Measurements from ENCODE around the gene ABCC1. TPM values are rescaled to one million over a fixed set of nuclear protein-coding genes. Genes with fewer than 3 reads are reported as not detected.
A peak's percentile ranks its signal among the peaks of the same experiment; 100 is the strongest.
"Not testable (repeated sequence)": the region's sequence is repeated elsewhere in the genome, so short reads cannot be mapped to it uniquely, and the experiment has no call there.

ABCC1 gene
- polyA plus RNA-seq, 3 donors, result 1.4 to 23.6 (median 3.0) TPM

DNA sequence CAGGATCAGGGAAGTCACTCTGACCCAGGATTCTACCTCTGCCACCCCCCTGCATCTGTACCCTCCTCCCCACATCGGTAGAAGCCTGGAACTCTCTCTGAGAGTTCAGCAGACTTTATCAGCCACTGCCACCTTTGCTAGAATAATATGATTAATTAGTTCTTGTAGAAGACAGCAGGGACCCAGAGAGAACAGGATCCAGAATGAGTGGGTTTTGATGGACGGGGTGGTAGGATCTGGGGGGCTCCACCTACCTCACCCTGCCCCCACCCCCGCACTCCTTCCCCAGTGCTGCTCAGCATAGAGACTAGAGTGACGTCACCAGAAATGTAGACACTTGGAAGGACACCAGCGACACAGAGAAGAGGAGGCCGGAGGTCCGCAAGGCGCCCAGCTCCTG, 240.4 kb downstream of the ABCC1 start:
- no peak overlapping the region for H3K4me3 Mint-ChIP-seq
- intact Hi-C loops (cut with micrococcal nuclease), result no loop called here
- H3K4me1 Mint-ChIP-seq, result peaks cover 6% of the 10 kb centered on the region
- Histone ChIP-seq H3K36me3 (replicated peaks in 1 of 2; ENCODE audit: control insufficient read depth in 1 of 2, insufficient read depth in 2 of 2, low read length in 2 of 2) (peaks cover 14 to 48% of the 10 kb centered on the region in 2 donors), H3K27ac (ENCODE audit: low read depth in 1 of 2, low read length in 2 of 2) (no peak overlapping the region), H4K20me1 (ENCODE audit: insufficient read depth, low read length) (no peaks in the 10 kb centered on the region), H3K4me3 (replicated peaks in 1 of 3; ENCODE audit: low read depth in 2 of 3, low read length in 3 of 3) (no peak overlapping the region), H3K4me1 (ENCODE audit: control insufficient read depth in 1 of 2, insufficient read depth in 2 of 2, low read length in 2 of 2) (no peaks in the 10 kb centered on the region), H3K27me3 (ENCODE audit: control insufficient read depth in 2 of 2, insufficient read depth in 2 of 2, low read length in 2 of 2) (no peaks in the 10 kb centered on the region), H3K79me2 (ENCODE audit: insufficient read depth, low read length) (no peaks in the 10 kb centered on the region), H3K4me2 (replicated peaks; ENCODE audit: extremely low read depth, low read length, poor library complexity, severe bottlenecking) (no peak overlapping the region), H2AFZ (ENCODE audit: insufficient read depth, low read depth, low read length, poor library complexity, severe bottlenecking) (no peak overlapping the region), H3K9me3 (replicated peaks in 1 of 2; ENCODE audit: control insufficient read depth in 1 of 2, insufficient read depth in 1 of 2, low read length in 2 of 2) (no peaks in the 10 kb centered on the region), H3K9ac (ENCODE audit: insufficient read depth, low read length, poor library complexity, severe bottlenecking) (no peak overlapping the region)
- H3K9me3 Mint-ChIP-seq, result no peaks in the 10 kb centered on the region
- DNase-seq, result no peak
- H3K27ac Mint-ChIP-seq, result no peak overlapping the region
- H3K36me3 Mint-ChIP-seq, result peaks cover 37 to 45% of the 10 kb centered on the region in 2 donors
- 94% methylated on average over 5 of the region's 8 CpGs for WGBS (ENCODE audit: insufficient coverage)
- peaks cover 0 to 2% (median 2%) of the 10 kb centered on the region in 3 donors for H3K27me3 Mint-ChIP-seq (ENCODE audit: low read depth in 3 of 3)
- no peak for TF ChIP-seq CTCF (IDR thresholded peaks at IDR 0.05)

DNA sequence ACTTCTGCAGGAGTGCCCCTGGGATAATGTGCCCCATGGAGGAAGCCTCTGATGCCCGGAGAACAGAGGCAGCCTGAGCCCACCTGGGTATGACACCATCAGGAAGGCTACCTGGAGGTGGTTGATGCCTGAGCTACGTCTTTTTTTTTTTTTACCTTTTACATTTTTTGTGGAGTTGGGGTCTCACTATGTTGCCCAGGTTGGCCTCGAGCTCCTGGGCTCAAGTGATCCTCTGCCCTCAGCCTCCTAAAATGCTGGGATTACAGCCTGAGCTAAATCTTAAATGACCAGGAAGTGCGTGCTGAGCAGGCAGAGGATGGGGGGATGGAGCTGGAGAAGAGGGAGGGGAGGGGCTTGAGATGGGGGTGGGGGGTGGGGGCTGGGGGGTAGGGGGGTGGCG, 241.1 kb downstream of the ABCC1 start:
- Histone ChIP-seq H3K36me3 (replicated peaks in 1 of 2; ENCODE audit: control insufficient read depth in 1 of 2, insufficient read depth in 2 of 2, low read length in 2 of 2) (peaks cover 14 to 43% of the 10 kb centered on the region in 2 donors), H3K79me2 (ENCODE audit: insufficient read depth, low read length) (no peaks in the 10 kb centered on the region), H3K9ac (ENCODE audit: insufficient read depth, low read length, poor library complexity, severe bottlenecking) (no peak overlapping the region), H3K4me2 (replicated peaks; ENCODE audit: extremely low read depth, low read length, poor library complexity, severe bottlenecking) (no peak overlapping the region), H3K9me3 (replicated peaks in 1 of 2; ENCODE audit: control insufficient read depth in 1 of 2, insufficient read depth in 1 of 2, low read length in 2 of 2) (no peaks in the 10 kb centered on the region), H3K27me3 (ENCODE audit: control insufficient read depth in 2 of 2, insufficient read depth in 2 of 2, low read length in 2 of 2) (no peaks in the 10 kb centered on the region), H3K4me1 (ENCODE audit: control insufficient read depth in 1 of 2, insufficient read depth in 2 of 2, low read length in 2 of 2) (no peaks in the 10 kb centered on the region), H3K27ac (ENCODE audit: low read depth in 1 of 2, low read length in 2 of 2) (no peak overlapping the region), H2AFZ (ENCODE audit: insufficient read depth, low read depth, low read length, poor library complexity, severe bottlenecking) (no peak overlapping the region), H4K20me1 (ENCODE audit: insufficient read depth, low read length) (no peaks in the 10 kb centered on the region), H3K4me3 (replicated peaks in 1 of 3; ENCODE audit: low read depth in 2 of 3, low read length in 3 of 3) (no peak overlapping the region)
- no peak overlapping the region for H3K4me3 Mint-ChIP-seq
- TF ChIP-seq CTCF (IDR thresholded peaks at IDR 0.05), result no peak
- peaks cover 8% of the 10 kb centered on the region for H3K4me1 Mint-ChIP-seq
- no peak overlapping the region for H3K27ac Mint-ChIP-seq
- no peak for DNase-seq
- peaks cover 38 to 45% of the 10 kb centered on the region in 2 donors for H3K36me3 Mint-ChIP-seq
- intact Hi-C loops (cut with micrococcal nuclease), result no loop called here
- H3K9me3 Mint-ChIP-seq, result no peaks in the 10 kb centered on the region
- peaks cover 0 to 2% (median 2%) of the 10 kb centered on the region in 3 donors for H3K27me3 Mint-ChIP-seq (ENCODE audit: low read depth in 3 of 3)
- WGBS (ENCODE audit: insufficient coverage), result 100% methylated on average over 1 of the region's 5 CpGs

DNA sequence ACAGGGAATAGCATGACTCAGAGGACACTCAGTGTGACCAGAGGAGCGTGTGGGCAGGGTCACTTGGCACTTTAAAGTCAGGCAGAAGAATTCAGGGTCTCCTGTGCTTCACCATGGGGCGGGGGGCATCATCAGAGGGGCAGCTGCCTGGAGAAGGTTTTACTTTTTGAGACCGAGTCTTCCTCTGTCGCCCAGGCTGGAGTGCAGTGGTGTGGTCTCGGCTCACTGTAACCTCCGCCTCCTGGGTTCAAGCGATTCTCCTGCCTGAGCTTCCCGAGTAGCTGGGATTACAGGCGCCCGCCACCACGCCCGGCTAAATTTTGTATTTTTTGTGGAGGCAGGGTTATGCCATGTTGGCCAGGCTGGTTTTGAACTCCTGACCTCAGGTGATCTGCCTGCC, 241.6 kb downstream of the ABCC1 start:
- H3K79me2 ChIP-seq (ENCODE audit: insufficient read depth, low read length); H3K27me3 ChIP-seq (ENCODE audit: control insufficient read depth in 2 of 2, insufficient read depth in 2 of 2, low read length in 2 of 2); H2AFZ ChIP-seq (ENCODE audit: insufficient read depth, low read depth, low read length, poor library complexity, severe bottlenecking); H3K4me1 ChIP-seq (ENCODE audit: control insufficient read depth in 1 of 2, insufficient read depth in 2 of 2, low read length in 2 of 2); H3K4me3 ChIP-seq (replicated peaks in 1 of 3; ENCODE audit: low read depth in 2 of 3, low read length in 3 of 3); H4K20me1 ChIP-seq (ENCODE audit: insufficient read depth, low read length); intact Hi-C loops (cut with micrococcal nuclease); H3K27ac ChIP-seq (ENCODE audit: low read depth in 1 of 2, low read length in 2 of 2); H3K9me3 Mint-ChIP-seq; DNase-seq; H3K4me1 Mint-ChIP-seq; H3K9ac ChIP-seq (ENCODE audit: insufficient read depth, low read length, poor library complexity, severe bottlenecking); H3K4me3 Mint-ChIP-seq; H3K27me3 Mint-ChIP-seq (ENCODE audit: low read depth in 3 of 3); H3K4me2 ChIP-seq (replicated peaks; ENCODE audit: extremely low read depth, low read length, poor library complexity, severe bottlenecking); H3K9me3 ChIP-seq (replicated peaks in 1 of 2; ENCODE audit: control insufficient read depth in 1 of 2, insufficient read depth in 1 of 2, low read length in 2 of 2): not testable (repeated sequence)
- H3K36me3 ChIP-seq (replicated peaks in 1 of 2; ENCODE audit: control insufficient read depth in 1 of 2, insufficient read depth in 2 of 2, low read length in 2 of 2), result peaks cover 12 to 40% of the 10 kb centered on the region in 2 donors
- Mint-ChIP-seq H3K27ac (peak overlapping the region in 1 of 7 donors; percentile 63), H3K36me3 (peaks cover 36 to 42% of the 10 kb centered on the region in 2 donors)
- 91% methylated on average over 9 of the region's 12 CpGs for WGBS (ENCODE audit: insufficient coverage)
